Fibroblast of lung (primary cell): ENCODE measurements around the gene SLC5A10. TPM values are rescaled to one million over a fixed set of nuclear protein-coding genes. Genes with fewer than 3 reads are reported as not detected.
"Not testable (repeated sequence)": the region's sequence is repeated elsewhere in the genome, so short reads cannot be mapped to it uniquely, and the experiment has no call there.

Experiments
- DNase-seq, 2 donors: peaks; one replicate each; pipeline versions ENCODE4 v3.0.0 to v3.0.0-alpha.2; 2010; ENCODE audit warnings: low read depth in 2 of 2
- H2AFZ ChIP-seq: 2 replicates; pipeline ENCODE4 v1.5.1; 2012; ENCODE audit warnings: low read length, control low read depth, inconsistent platforms
- H3K27ac ChIP-seq: 2 replicates; pipeline ENCODE4 v1.5.1; 2011; ENCODE audit warnings: low read length, control low read depth; ENCODE audit not compliant: insufficient read depth
- H3K27me3 ChIP-seq: 2 replicates; pipeline ENCODE4 v1.5.1; 2011; ENCODE audit warnings: mild to moderate bottlenecking, low read length; ENCODE audit not compliant: control insufficient read depth, insufficient read depth
- H3K36me3 ChIP-seq: 2 replicates; pipeline ENCODE4 v1.5.1; 2011; ENCODE audit warnings: low read length; ENCODE audit not compliant: control insufficient read depth, insufficient read depth
- H3K4me1 ChIP-seq: 2 replicates; pipeline ENCODE4 v1.5.1; 2011; ENCODE audit warnings: low read length; ENCODE audit not compliant: control insufficient read depth, insufficient read depth; ENCODE audit errors: extremely low read depth
- H3K4me2 ChIP-seq: 2 replicates; pipeline ENCODE4 v1.5.1; 2011; ENCODE audit warnings: low read length, control low read depth; ENCODE audit not compliant: insufficient read depth; ENCODE audit errors: extremely low read depth
- H3K4me3 ChIP-seq, 4 experiments: fragments of 200-600 bp in 1 of 4; sonication (generic) in 1 of 4; replicated peaks in 1 of 4; 2 replicates each; pipeline ENCODE4 v1.5.1; 2011 to 2016; ENCODE audit warnings: low read length in 4 of 4, low read depth in 3 of 4, mild to moderate bottlenecking in 3 of 4, control low read depth in 2 of 4, inconsistent platforms in 1 of 4, mixed read lengths in 1 of 4; ENCODE audit not compliant: insufficient read depth in 1 of 4; ENCODE audit errors: control extremely low read depth in 1 of 4
- H3K79me2 ChIP-seq: 2 replicates; pipeline ENCODE4 v1.5.1; 2012; ENCODE audit warnings: mild to moderate bottlenecking, low read length, inconsistent platforms; ENCODE audit not compliant: control insufficient read depth, insufficient read depth
- H3K9ac ChIP-seq: 2 replicates; pipeline ENCODE4 v1.5.1; 2011; ENCODE audit warnings: mild to moderate bottlenecking, low read length, control low read depth; ENCODE audit not compliant: insufficient read depth
- H3K9me3 ChIP-seq: 2 replicates; pipeline ENCODE4 v1.5.1; 2012; ENCODE audit warnings: low read depth, low read length; ENCODE audit not compliant: control insufficient read depth, insufficient read depth
- H4K20me1 ChIP-seq: 2 replicates; pipeline ENCODE4 v1.5.1; 2011; ENCODE audit warnings: low read length; ENCODE audit not compliant: control insufficient read depth, insufficient read depth; ENCODE audit errors: extremely low read depth
- CTCF ChIP-seq, 2 donors: IDR thresholded peaks in 1 of 2; conservative IDR thresholded peaks in 1 of 2; 1 replicate in 1 of 2; 2 replicates in 1 of 2; pipeline ENCODE4 v1.5.1; 2011 to 2012; ENCODE audit warnings: low read length in 2 of 2, control low read depth in 1 of 2, inconsistent platforms in 1 of 2, low read depth in 1 of 2, mild to moderate bottlenecking in 1 of 2
- EZH2 ChIP-seq: IDR thresholded peaks from 2 replicates; pipeline ENCODE4 v1.5.1; 2012; ENCODE audit warnings: low read length, control low read depth, mild to moderate bottlenecking; ENCODE audit errors: missing control alignments
- polyA plus RNA-seq, 2 donors: library from polyadenylated mRNA; depleted of rRNA in 1 of 2; stranded (reverse) in 1 of 2; unstranded in 1 of 2; fragments of >200 nt; gene quantifications; 2 replicates each; pipeline ENCODE4 v1.2.1, GENCODE V29; 2011 to 2012; ENCODE audit warnings: missing spikeins in 1 of 2
- total RNA-seq: library from RNA; depleted of rRNA; stranded (reverse); fragments of >200 nt; gene quantifications from 2 replicates; pipeline ENCODE4 v1.2.1, GENCODE V29; 2014

The SLC5A10 gene
- total and polyA plus RNA-seq, 2 donors (not counting 1 experiment from before 2014, with no cell fraction given): not detected

GRCh38 chr17:18921485-18921884 is 30.5 kb upstream of the SLC5A10 start:
- no peak overlapping the region for H3K4me2 ChIP-seq
- no peaks in the 10 kb centered on the region for H3K79me2 ChIP-seq
- no peaks in the 10 kb centered on the region for H3K9me3 ChIP-seq
- no peaks in the 10 kb centered on the region for H3K4me1 ChIP-seq
- no peak for TF ChIP-seq CTCF (conservative IDR thresholded peaks at IDR 0.05 in 1 of 2, IDR thresholded peaks at IDR 0.05 in 1 of 2; ENCODE audit: low read depth in 1 of 2, low read length in 2 of 2)
- no peak for TF ChIP-seq EZH2
- H4K20me1 ChIP-seq: no peaks in the 10 kb centered on the region
- H3K9ac ChIP-seq: no peak overlapping the region
- H2AFZ ChIP-seq: no peak overlapping the region
- peaks cover 2% of the 10 kb centered on the region for H3K36me3 ChIP-seq
- DNase-seq: no peak
- H3K27me3 ChIP-seq: no peaks in the 10 kb centered on the region
- H3K4me3 ChIP-seq: no peak overlapping the region
- H3K27ac ChIP-seq: no peak overlapping the region

GRCh38 chr17:18921912-18922451 is 30.0 kb upstream of the SLC5A10 start:
- peak; percentile 12 to 77 for DNase-seq
- TF ChIP-seq CTCF (conservative IDR thresholded peaks at IDR 0.05 in 1 of 2, IDR thresholded peaks at IDR 0.05 in 1 of 2; ENCODE audit: low read depth in 1 of 2, low read length in 2 of 2): no peak
- TF ChIP-seq EZH2: no peak
- H2AFZ ChIP-seq: no peak overlapping the region
- H3K4me3 ChIP-seq: no peak overlapping the region
- H3K9ac ChIP-seq: no peak overlapping the region
- H3K36me3 ChIP-seq: peaks cover 2% of the 10 kb centered on the region
- no peaks in the 10 kb centered on the region for H4K20me1 ChIP-seq
- no peaks in the 10 kb centered on the region for H3K9me3 ChIP-seq
- H3K27me3 ChIP-seq: no peaks in the 10 kb centered on the region
- H3K4me2 ChIP-seq: no peak overlapping the region
- H3K4me1 ChIP-seq: no peaks in the 10 kb centered on the region
- H3K79me2 ChIP-seq: no peaks in the 10 kb centered on the region
- no peak overlapping the region for H3K27ac ChIP-seq

- not testable (repeated sequence) for H3K79me2 ChIP-seq, H3K27me3 ChIP-seq, H3K36me3 ChIP-seq, H2AFZ ChIP-seq, DNase-seq, H3K4me1 ChIP-seq, H3K9me3 ChIP-seq, H3K9ac ChIP-seq, H4K20me1 ChIP-seq, H3K27ac ChIP-seq, H3K4me3 ChIP-seq, H3K4me2 ChIP-seq
These were observed 29.4 kb upstream of the SLC5A10 start for GRCh38 chr17:18922596-18922995.
